GM12801 (cell line): ENCODE measurements around the gene SPARC.

Source experiments
- TF ChIP-seq, protein P1 (sequence below): IDR thresholded peaks from one replicate; pipeline ENCODE4 v1.5.1; 2011; ENCODE audit warnings: control low read depth; ENCODE audit not compliant: insufficient read length; ENCODE audit errors: extremely low read depth

The SPARC gene

GRCh38 chr5:151686674-151687407 is at the start of gene SPARC:
TSS of gene SPARC (minus strand) at chr5:151686915. CDS start at chr5:151676188, 10,727 bp downstream.
- TF ChIP-seq, protein P1, sequence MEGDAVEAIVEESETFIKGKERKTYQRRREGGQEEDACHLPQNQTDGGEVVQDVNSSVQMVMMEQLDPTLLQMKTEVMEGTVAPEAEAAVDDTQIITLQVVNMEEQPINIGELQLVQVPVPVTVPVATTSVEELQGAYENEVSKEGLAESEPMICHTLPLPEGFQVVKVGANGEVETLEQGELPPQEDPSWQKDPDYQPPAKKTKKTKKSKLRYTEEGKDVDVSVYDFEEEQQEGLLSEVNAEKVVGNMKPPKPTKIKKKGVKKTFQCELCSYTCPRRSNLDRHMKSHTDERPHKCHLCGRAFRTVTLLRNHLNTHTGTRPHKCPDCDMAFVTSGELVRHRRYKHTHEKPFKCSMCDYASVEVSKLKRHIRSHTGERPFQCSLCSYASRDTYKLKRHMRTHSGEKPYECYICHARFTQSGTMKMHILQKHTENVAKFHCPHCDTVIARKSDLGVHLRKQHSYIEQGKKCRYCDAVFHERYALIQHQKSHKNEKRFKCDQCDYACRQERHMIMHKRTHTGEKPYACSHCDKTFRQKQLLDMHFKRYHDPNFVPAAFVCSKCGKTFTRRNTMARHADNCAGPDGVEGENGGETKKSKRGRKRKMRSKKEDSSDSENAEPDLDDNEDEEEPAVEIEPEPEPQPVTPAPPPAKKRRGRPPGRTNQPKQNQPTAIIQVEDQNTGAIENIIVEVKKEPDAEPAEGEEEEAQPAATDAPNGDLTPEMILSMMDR: no peak

GRCh38 chr5:151735646-151736045 is 48.9 kb upstream of the SPARC start:
- TF ChIP-seq, protein P1: no peak

DNA sequence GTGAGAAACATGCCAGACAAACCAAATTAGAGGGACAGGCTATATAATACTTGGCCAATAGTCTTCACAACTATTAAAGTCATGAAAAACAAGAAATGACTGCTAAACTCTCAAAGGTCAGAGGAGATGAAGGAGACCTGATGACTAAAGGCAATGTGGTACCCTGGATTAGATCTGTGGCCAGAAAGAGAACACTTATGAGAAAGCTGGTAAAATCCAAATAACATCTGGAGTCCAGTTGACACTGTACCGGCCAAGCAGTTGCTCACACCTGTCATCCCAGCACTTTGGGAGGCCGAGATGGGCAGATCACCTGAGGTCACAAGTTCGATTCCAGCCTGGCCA is 47.3 kb upstream of the SPARC start:
- TF ChIP-seq, protein P1: no peak

- TF ChIP-seq, protein P1: no peak
These were observed 46.8 kb upstream of the SPARC start for GRCh38 chr5:151733358-151734063.

- TF ChIP-seq, protein P1: no peak
These were observed 43.7 kb upstream of the SPARC start for GRCh38 chr5:151730381-151730780.

DNA sequence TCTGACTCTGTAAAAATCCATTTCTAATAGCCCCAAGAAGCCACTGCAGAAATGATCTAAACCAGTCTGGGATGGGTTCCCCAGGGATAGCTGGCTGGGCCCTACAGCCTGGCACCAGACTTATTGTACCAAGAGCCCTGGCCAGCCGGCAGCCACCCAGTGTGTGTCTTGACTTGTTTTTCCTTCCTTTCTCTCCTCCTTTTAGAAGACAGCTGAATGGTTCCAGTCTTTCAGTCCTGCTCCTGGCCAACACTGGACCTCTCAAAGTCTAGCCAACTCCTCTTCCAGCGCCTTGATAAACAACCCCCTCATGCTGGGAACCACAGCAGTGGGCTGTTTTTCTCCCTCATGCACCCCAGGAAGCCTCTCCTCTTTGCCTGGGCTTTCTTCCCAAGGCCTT is 37.6 kb upstream of the SPARC start:
- TF ChIP-seq, protein P1: no peak

DNA sequence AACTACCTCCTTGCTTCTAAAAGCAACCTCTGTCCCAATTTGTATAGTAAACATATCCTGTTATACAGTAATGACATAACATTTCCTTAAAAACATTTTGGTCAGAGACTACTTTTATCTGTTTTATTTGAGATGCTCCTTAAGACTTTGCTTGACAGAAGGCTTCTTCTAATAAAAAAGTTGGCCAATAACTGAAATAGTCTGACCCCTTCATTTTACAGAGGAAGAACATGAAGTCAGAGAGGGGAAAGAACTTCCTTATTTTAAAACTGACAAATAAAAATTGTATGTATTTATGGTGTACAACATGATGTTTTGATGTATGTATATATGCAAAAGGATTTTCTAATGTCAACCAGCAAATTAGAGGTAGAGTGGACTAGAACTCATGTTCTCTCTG is 35.8 kb upstream of the SPARC start:
- TF ChIP-seq, protein P1: no peak
